ENCODE results near the gene ZNF169. TPM values are rescaled to one million over a fixed set of nuclear protein-coding genes. Genes with fewer than 3 reads are reported as not detected.
"Not testable (repeated sequence)": the region's sequence is repeated elsewhere in the genome, so short reads cannot be mapped to it uniquely, and the experiment has no call there.

ZNF169 gene
- total and polyA plus RNA-seq, 2 donors (not counting 1 experiment from before 2014, with no cell fraction given): 1.8 to 3.5 TPM

DNA sequence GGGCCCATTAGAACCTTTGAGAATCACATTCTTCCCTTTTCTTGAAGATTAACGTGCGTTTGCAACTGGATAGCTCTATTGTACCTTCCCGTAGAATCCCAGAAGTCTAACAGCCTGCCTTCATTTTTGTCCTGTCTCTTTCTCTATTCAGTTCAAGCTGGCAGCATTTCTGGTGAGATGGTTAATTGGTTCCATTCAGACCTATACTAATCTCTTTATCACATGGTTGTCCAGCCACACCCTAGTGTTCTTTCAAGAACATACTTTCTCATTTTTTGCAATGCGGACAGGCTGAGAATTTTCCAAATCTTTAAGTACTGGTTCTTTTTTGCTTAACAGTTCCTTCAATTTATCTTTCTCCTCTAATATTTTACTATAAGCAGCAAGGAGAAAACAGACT is 43.3 kb downstream of the ZNF169 start:
- Histone ChIP-seq H2AFZ (ENCODE audit: low read length) (no peak overlapping the region), H3K4me3 (replicated peaks in 1 of 4; ENCODE audit: control extremely low read depth in 1 of 4, insufficient read depth in 1 of 4, low read depth in 3 of 4, low read length in 4 of 4) (no peak overlapping the region), H4K20me1 (ENCODE audit: control insufficient read depth, extremely low read depth, insufficient read depth, low read length) (no peaks in the 10 kb centered on the region), H3K27ac (ENCODE audit: insufficient read depth, low read length) (no peak overlapping the region), H3K4me2 (ENCODE audit: extremely low read depth, insufficient read depth, low read length) (no peak overlapping the region), H3K9me3 (ENCODE audit: control insufficient read depth, insufficient read depth, low read depth, low read length) (no peaks in the 10 kb centered on the region), H3K79me2 (ENCODE audit: control insufficient read depth, insufficient read depth, low read length) (no peaks in the 10 kb centered on the region), H3K9ac (ENCODE audit: insufficient read depth, low read length) (no peak overlapping the region), H3K36me3 (ENCODE audit: control insufficient read depth, insufficient read depth, low read length) (no peaks in the 10 kb centered on the region), H3K27me3 (ENCODE audit: control insufficient read depth, insufficient read depth, low read length) (no peaks in the 10 kb centered on the region), H3K4me1 (ENCODE audit: control insufficient read depth, extremely low read depth, insufficient read depth, low read length) (no peaks in the 10 kb centered on the region)
- TF ChIP-seq EZH2 (IDR thresholded peaks at IDR 0.05; ENCODE audit: low read length, missing control alignments) (no peak), CTCF (conservative IDR thresholded peaks at IDR 0.05 in 1 of 2, IDR thresholded peaks at IDR 0.05 in 1 of 2; ENCODE audit: low read depth in 1 of 2, low read length in 2 of 2) (no peak)
- no peak for DNase-seq (ENCODE audit: low read depth in 2 of 2)

DNA sequence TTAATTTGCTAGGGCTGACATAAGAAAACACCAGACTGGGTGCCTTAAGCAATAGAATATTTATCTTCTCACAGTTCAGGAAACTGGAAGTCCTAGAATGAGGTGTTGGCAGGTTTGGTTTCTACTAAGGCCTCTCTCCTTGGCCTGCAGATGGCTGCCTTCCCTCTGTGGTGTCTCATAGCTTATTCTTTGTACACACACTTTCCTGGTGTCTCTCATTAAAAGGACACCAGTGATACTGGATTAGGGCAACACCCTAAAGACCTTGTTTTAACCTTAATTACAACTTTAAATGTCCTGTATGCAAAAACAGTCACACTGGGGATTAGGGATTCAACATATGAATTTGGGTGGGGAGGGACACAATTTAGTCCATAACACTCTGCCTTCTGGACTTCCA is 44.2 kb downstream of the ZNF169 start:
- Histone ChIP-seq H4K20me1 (ENCODE audit: control insufficient read depth, extremely low read depth, insufficient read depth, low read length) (no peaks in the 10 kb centered on the region), H2AFZ (ENCODE audit: low read length) (no peak overlapping the region), H3K9me3 (ENCODE audit: control insufficient read depth, insufficient read depth, low read depth, low read length) (no peaks in the 10 kb centered on the region), H3K36me3 (ENCODE audit: control insufficient read depth, insufficient read depth, low read length) (no peaks in the 10 kb centered on the region), H3K4me1 (ENCODE audit: control insufficient read depth, extremely low read depth, insufficient read depth, low read length) (no peaks in the 10 kb centered on the region), H3K4me2 (ENCODE audit: extremely low read depth, insufficient read depth, low read length) (no peak overlapping the region), H3K4me3 (replicated peaks in 1 of 4; ENCODE audit: control extremely low read depth in 1 of 4, insufficient read depth in 1 of 4, low read depth in 3 of 4, low read length in 4 of 4) (no peak overlapping the region), H3K79me2 (ENCODE audit: control insufficient read depth, insufficient read depth, low read length) (no peaks in the 10 kb centered on the region), H3K27ac (ENCODE audit: insufficient read depth, low read length) (no peak overlapping the region), H3K27me3 (ENCODE audit: control insufficient read depth, insufficient read depth, low read length) (no peaks in the 10 kb centered on the region), H3K9ac (ENCODE audit: insufficient read depth, low read length) (no peak overlapping the region)
- DNase-seq (ENCODE audit: low read depth in 2 of 2): no peak
- TF ChIP-seq CTCF (conservative IDR thresholded peaks at IDR 0.05 in 1 of 2, IDR thresholded peaks at IDR 0.05 in 1 of 2; ENCODE audit: low read depth in 1 of 2, low read length in 2 of 2) (no peak), EZH2 (IDR thresholded peaks at IDR 0.05; ENCODE audit: low read length, missing control alignments) (no peak)

DNA sequence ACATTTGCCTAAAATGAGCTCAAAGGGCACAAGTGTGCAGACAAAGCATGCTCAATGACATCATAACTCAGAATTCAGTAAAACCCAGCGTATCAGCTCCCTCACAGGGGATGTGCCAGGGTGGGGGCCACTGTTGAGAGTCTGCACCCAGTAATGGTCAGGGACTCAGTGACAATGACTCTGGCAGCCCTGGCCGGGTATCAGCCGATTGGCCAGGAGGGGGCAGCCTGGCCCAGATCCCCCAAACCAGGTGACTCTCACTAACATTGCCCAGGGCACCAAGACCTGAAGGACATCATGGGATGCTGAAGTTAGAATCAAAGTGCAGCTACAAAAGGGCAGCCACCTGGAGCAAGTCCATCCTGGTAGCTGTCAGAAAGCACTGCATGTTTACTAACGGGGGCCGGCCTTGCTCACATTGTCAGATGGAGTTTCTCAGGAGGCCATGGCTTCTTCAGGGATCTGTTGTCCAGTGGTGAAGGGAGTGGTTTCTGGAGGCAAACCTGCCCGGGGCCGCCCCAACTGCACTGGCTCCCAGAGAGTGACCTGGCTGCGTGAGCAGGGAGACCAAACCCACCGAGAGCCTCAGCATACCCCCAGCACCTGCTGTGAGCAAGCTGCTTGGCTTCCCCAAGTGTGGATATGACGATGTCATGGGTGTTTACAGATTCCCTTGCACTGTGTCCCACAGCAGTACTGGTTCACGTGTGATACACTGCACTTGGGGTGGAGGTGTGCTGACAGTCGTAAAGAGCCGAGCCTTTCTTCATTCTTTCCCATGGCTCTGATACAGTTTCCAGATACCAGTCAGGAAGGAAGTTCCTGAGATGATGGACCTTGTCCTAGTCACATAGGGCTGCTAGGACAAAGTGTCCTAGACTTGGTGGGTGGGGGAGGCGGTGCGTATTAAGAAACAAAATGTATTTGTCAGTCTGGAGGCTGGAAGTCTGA is 56.2 kb downstream of the ZNF169 start:
- H3K79me2 ChIP-seq (ENCODE audit: control insufficient read depth, insufficient read depth, low read length); H3K36me3 ChIP-seq (ENCODE audit: control insufficient read depth, insufficient read depth, low read length); H4K20me1 ChIP-seq (ENCODE audit: control insufficient read depth, extremely low read depth, insufficient read depth, low read length); H3K9me3 ChIP-seq (ENCODE audit: control insufficient read depth, insufficient read depth, low read depth, low read length); H3K4me1 ChIP-seq (ENCODE audit: control insufficient read depth, extremely low read depth, insufficient read depth, low read length); H2AFZ ChIP-seq (ENCODE audit: low read length); H3K27me3 ChIP-seq (ENCODE audit: control insufficient read depth, insufficient read depth, low read length); DNase-seq (ENCODE audit: low read depth in 2 of 2); H3K9ac ChIP-seq (ENCODE audit: insufficient read depth, low read length); H3K27ac ChIP-seq (ENCODE audit: insufficient read depth, low read length); H3K4me3 ChIP-seq (replicated peaks in 1 of 4; ENCODE audit: control extremely low read depth in 1 of 4, insufficient read depth in 1 of 4, low read depth in 3 of 4, low read length in 4 of 4); H3K4me2 ChIP-seq (ENCODE audit: extremely low read depth, insufficient read depth, low read length): not testable (repeated sequence)

- not testable (repeated sequence) for H3K79me2 ChIP-seq (ENCODE audit: control insufficient read depth, insufficient read depth, low read length); H3K4me2 ChIP-seq (ENCODE audit: extremely low read depth, insufficient read depth, low read length); H3K27me3 ChIP-seq (ENCODE audit: control insufficient read depth, insufficient read depth, low read length); H3K9ac ChIP-seq (ENCODE audit: insufficient read depth, low read length); H2AFZ ChIP-seq (ENCODE audit: low read length); DNase-seq (ENCODE audit: low read depth in 2 of 2); H3K4me3 ChIP-seq (replicated peaks in 1 of 4; ENCODE audit: control extremely low read depth in 1 of 4, insufficient read depth in 1 of 4, low read depth in 3 of 4, low read length in 4 of 4); H3K4me1 ChIP-seq (ENCODE audit: control insufficient read depth, extremely low read depth, insufficient read depth, low read length); H3K27ac ChIP-seq (ENCODE audit: insufficient read depth, low read length); H3K36me3 ChIP-seq (ENCODE audit: control insufficient read depth, insufficient read depth, low read length); H3K9me3 ChIP-seq (ENCODE audit: control insufficient read depth, insufficient read depth, low read depth, low read length); H4K20me1 ChIP-seq (ENCODE audit: control insufficient read depth, extremely low read depth, insufficient read depth, low read length)
Observed at GRCh38 chr9:94316236-94316635, 57.1 kb downstream of the ZNF169 start.

- not testable (repeated sequence) for H3K9ac ChIP-seq (ENCODE audit: insufficient read depth, low read length); H3K36me3 ChIP-seq (ENCODE audit: control insufficient read depth, insufficient read depth, low read length); H3K9me3 ChIP-seq (ENCODE audit: control insufficient read depth, insufficient read depth, low read depth, low read length); H3K4me1 ChIP-seq (ENCODE audit: control insufficient read depth, extremely low read depth, insufficient read depth, low read length); H3K79me2 ChIP-seq (ENCODE audit: control insufficient read depth, insufficient read depth, low read length); H4K20me1 ChIP-seq (ENCODE audit: control insufficient read depth, extremely low read depth, insufficient read depth, low read length); H3K27ac ChIP-seq (ENCODE audit: insufficient read depth, low read length); H3K4me3 ChIP-seq (replicated peaks in 1 of 4; ENCODE audit: control extremely low read depth in 1 of 4, insufficient read depth in 1 of 4, low read depth in 3 of 4, low read length in 4 of 4); H3K27me3 ChIP-seq (ENCODE audit: control insufficient read depth, insufficient read depth, low read length); H3K4me2 ChIP-seq (ENCODE audit: extremely low read depth, insufficient read depth, low read length); DNase-seq (ENCODE audit: low read depth in 2 of 2); H2AFZ ChIP-seq (ENCODE audit: low read length)
Observed at GRCh38 chr9:94317949-94318657, 59.0 kb downstream of the ZNF169 start.
